ENCODE results near the gene CASP2. TPM values are rescaled to one million over a fixed set of nuclear protein-coding genes. Genes with fewer than 3 reads are reported as not detected.
"Not testable (repeated sequence)": the region's sequence is repeated elsewhere in the genome, so short reads cannot be mapped to it uniquely, and the experiment has no call there.

Gene CASP2
- total RNA-seq, 1 experiment from 2014 or later = 23.4 TPM

- H3K36me3 ChIP-seq (ENCODE audit: insufficient read depth, low read length) = no peaks in the 10 kb centered on the region
- H3K4me1 ChIP-seq (ENCODE audit: low read length) = peaks cover 19% of the 10 kb centered on the region
- no peaks in the 10 kb centered on the region for H3K79me2 ChIP-seq (ENCODE audit: low read length)
- H4K20me1 ChIP-seq (ENCODE audit: insufficient read depth, low read depth, low read length) = no peaks in the 10 kb centered on the region
- H3K27ac ChIP-seq (ENCODE audit: low read length) = no peak overlapping the region
- no peak overlapping the region for H3K9ac ChIP-seq (ENCODE audit: low read length)
- no peak for DNase-seq
- H3K4me3 ChIP-seq (ENCODE audit: low read length) = no peak overlapping the region
- no peak overlapping the region for H3K4me2 ChIP-seq (ENCODE audit: low read depth, low read length, poor library complexity, severe bottlenecking)
- no peak overlapping the region for H2AFZ ChIP-seq (ENCODE audit: low read length)
- H3K9me2 ChIP-seq (replicated peaks; ENCODE audit: insufficient read depth, low read length) = no peaks in the 10 kb centered on the region
- no peaks in the 10 kb centered on the region for H3K27me3 ChIP-seq (ENCODE audit: low read length)
- no peaks in the 10 kb centered on the region for H3K9me3 ChIP-seq (ENCODE audit: low read length)
These were observed 30.6 kb upstream of the CASP2 start for GRCh38 chr7:143257501-143257900.

DNA sequence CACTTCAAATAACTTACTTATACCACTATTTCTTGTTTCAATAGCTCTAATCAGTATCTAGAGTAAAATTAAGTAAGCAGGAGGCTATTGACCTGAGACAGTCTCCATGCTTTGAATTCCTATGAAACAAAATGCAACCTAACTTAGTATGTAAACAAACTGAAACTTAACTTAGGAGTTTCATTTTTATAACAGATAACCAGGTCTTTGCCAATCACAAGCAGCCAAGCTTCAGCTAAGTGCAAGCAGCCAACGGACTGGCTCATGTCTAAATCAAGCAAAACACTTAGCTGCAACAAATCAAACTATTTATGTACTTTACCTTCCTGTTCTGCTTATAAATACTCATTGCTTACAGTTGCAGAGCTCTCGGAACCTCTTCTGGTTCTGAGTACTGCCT, 29.3 kb upstream of the CASP2 start:
- Histone ChIP-seq H3K4me2 (ENCODE audit: low read depth, low read length, poor library complexity, severe bottlenecking) (no peak overlapping the region), H3K27me3 (ENCODE audit: low read length) (no peaks in the 10 kb centered on the region), H3K36me3 (ENCODE audit: insufficient read depth, low read length) (no peaks in the 10 kb centered on the region), H3K9me3 (ENCODE audit: low read length) (no peaks in the 10 kb centered on the region), H3K27ac (ENCODE audit: low read length) (no peak overlapping the region), H3K9me2 (replicated peaks; ENCODE audit: insufficient read depth, low read length) (no peaks in the 10 kb centered on the region), H2AFZ (ENCODE audit: low read length) (no peak overlapping the region), H4K20me1 (ENCODE audit: insufficient read depth, low read depth, low read length) (no peaks in the 10 kb centered on the region), H3K79me2 (ENCODE audit: low read length) (peaks cover 7% of the 10 kb centered on the region), H3K4me1 (ENCODE audit: low read length) (peaks cover 26% of the 10 kb centered on the region), H3K4me3 (ENCODE audit: low read length) (no peak overlapping the region), H3K9ac (ENCODE audit: low read length) (no peak overlapping the region)
- no peak for DNase-seq

GRCh38 chr7:143259765-143260164, 28.4 kb upstream of the CASP2 start:
- Histone ChIP-seq H2AFZ (ENCODE audit: low read length) (no peak overlapping the region), H3K4me1 (ENCODE audit: low read length) (peaks cover 35% of the 10 kb centered on the region)

GRCh38 chr7:143261901-143262300, 26.2 kb upstream of the CASP2 start:
- Histone ChIP-seq H3K4me1 (ENCODE audit: low read length) (peaks cover 34% of the 10 kb centered on the region), H3K9ac (ENCODE audit: low read length) (no peak overlapping the region), H3K9me2 (replicated peaks; ENCODE audit: insufficient read depth, low read length) (no peaks in the 10 kb centered on the region), H2AFZ (ENCODE audit: low read length) (no peak overlapping the region), H3K4me3 (ENCODE audit: low read length) (no peak overlapping the region), H3K4me2 (ENCODE audit: low read depth, low read length, poor library complexity, severe bottlenecking) (no peak overlapping the region), H3K9me3 (ENCODE audit: low read length) (no peaks in the 10 kb centered on the region), H3K27me3 (ENCODE audit: low read length) (no peaks in the 10 kb centered on the region), H3K27ac (ENCODE audit: low read length) (no peak overlapping the region), H3K79me2 (ENCODE audit: low read length) (peaks cover 15% of the 10 kb centered on the region), H4K20me1 (ENCODE audit: insufficient read depth, low read depth, low read length) (no peaks in the 10 kb centered on the region), H3K36me3 (ENCODE audit: insufficient read depth, low read length) (peaks cover 9% of the 10 kb centered on the region)
- DNase-seq = no peak

More at GRCh38 chr7:143259765-143260164, 28.4 kb upstream of the CASP2 start:
- H3K9ac ChIP-seq (ENCODE audit: low read length) = no peak overlapping the region
- no peak overlapping the region for H3K4me3 ChIP-seq (ENCODE audit: low read length)
- H3K27me3 ChIP-seq (ENCODE audit: low read length) = no peaks in the 10 kb centered on the region
- H3K4me2 ChIP-seq (ENCODE audit: low read depth, low read length, poor library complexity, severe bottlenecking) = no peak overlapping the region
- H4K20me1 ChIP-seq (ENCODE audit: insufficient read depth, low read depth, low read length) = no peaks in the 10 kb centered on the region
- H3K27ac ChIP-seq (ENCODE audit: low read length) = no peak overlapping the region
- H3K36me3 ChIP-seq (ENCODE audit: insufficient read depth, low read length) = no peaks in the 10 kb centered on the region
- no peaks in the 10 kb centered on the region for H3K9me3 ChIP-seq (ENCODE audit: low read length)
- H3K9me2 ChIP-seq (replicated peaks; ENCODE audit: insufficient read depth, low read length) = no peaks in the 10 kb centered on the region
- peaks cover 14% of the 10 kb centered on the region for H3K79me2 ChIP-seq (ENCODE audit: low read length)
- no peak for DNase-seq

- H2AFZ ChIP-seq (ENCODE audit: low read length) = peak within 1 kb of the TSS; percentile 98
- H4K20me1 ChIP-seq (ENCODE audit: insufficient read depth, low read depth, low read length) = no peaks in the 10 kb centered on the region
- no peaks in the 10 kb centered on the region for H3K27me3 ChIP-seq (ENCODE audit: low read length)
- H3K79me2 ChIP-seq (ENCODE audit: low read length) = peaks cover 15% of the 10 kb centered on the region
- DNase-seq = peak; percentile 91
- peak within 1 kb of the TSS; percentile 98 for H3K4me3 ChIP-seq (ENCODE audit: low read length)
- peak within 1 kb of the TSS; percentile 97 for H3K9ac ChIP-seq (ENCODE audit: low read length)
- H3K9me2 ChIP-seq (replicated peaks; ENCODE audit: insufficient read depth, low read length) = no peaks in the 10 kb centered on the region
- peaks cover 30% of the 10 kb centered on the region for H3K4me1 ChIP-seq (ENCODE audit: low read length)
- peak within 1 kb of the TSS; percentile 27; the same call in 1 of the 2 replicates for H3K27ac ChIP-seq (ENCODE audit: low read length)
- H3K9me3 ChIP-seq (ENCODE audit: low read length) = no peaks in the 10 kb centered on the region
- H3K4me2 ChIP-seq (ENCODE audit: low read depth, low read length, poor library complexity, severe bottlenecking) = peak within 1 kb of the TSS; percentile 74
- peaks cover 19% of the 10 kb centered on the region for H3K36me3 ChIP-seq (ENCODE audit: insufficient read depth, low read length)
These were observed 24.6 kb upstream of the CASP2 start, which contains the start of gene GSTK1 for GRCh38 chr7:143263266-143264195. Gene GSTK1 (plus strand): TSS chr7:143263441. CDS start chr7:143263514, 73 bp downstream.

- not testable (repeated sequence) for H3K27ac ChIP-seq (ENCODE audit: low read length); H4K20me1 ChIP-seq (ENCODE audit: insufficient read depth, low read depth, low read length); H3K9me3 ChIP-seq (ENCODE audit: low read length); H3K27me3 ChIP-seq (ENCODE audit: low read length); H3K9me2 ChIP-seq (replicated peaks; ENCODE audit: insufficient read depth, low read length); DNase-seq
- Histone ChIP-seq H3K4me3 (ENCODE audit: low read length) (peak overlapping the region; percentile 98), H3K4me2 (ENCODE audit: low read depth, low read length, poor library complexity, severe bottlenecking) (peak overlapping the region; percentile 74), H3K4me1 (ENCODE audit: low read length) (peaks cover 28% of the 10 kb centered on the region), H3K79me2 (ENCODE audit: low read length) (peaks cover 15% of the 10 kb centered on the region), H3K9ac (ENCODE audit: low read length) (peak overlapping the region; percentile 97), H2AFZ (ENCODE audit: low read length) (peak overlapping the region; percentile 98), H3K36me3 (ENCODE audit: insufficient read depth, low read length) (peaks cover 25% of the 10 kb centered on the region)
These were observed 24.0 kb upstream of the CASP2 start for GRCh38 chr7:143264196-143264568.

DNA sequence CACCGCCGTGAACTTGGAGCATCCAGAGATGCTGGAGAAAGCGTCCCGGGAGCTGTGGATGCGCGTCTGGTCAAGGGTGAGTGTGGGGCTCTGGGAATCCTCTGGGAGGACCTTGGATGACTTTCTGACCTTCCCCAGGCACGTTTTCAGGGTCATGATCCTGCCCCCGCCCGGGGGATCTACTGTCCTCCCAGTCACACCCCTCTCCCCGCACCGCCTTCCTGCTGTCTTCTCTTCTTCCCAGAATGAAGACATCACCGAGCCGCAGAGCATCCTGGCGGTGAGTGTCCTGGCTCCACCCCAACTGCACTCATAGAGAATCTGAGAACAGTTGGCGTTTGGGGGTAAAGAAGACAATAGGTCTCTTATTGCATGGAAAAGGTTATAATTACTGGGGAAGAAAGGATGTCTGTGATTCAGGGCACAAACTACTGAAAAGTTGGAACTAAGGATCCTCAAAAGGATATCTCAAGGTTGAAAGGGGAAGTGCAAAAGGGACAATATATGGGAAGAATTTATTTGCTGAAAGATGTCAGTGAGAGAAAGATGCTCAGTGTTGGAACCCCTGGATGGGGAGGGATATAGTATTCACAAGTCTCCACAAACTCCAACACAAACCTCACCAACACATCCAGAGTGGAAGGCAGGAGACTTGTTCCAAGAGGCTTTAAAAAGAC, 23.0 kb upstream of the CASP2 start:
- no peak for DNase-seq
- Histone ChIP-seq H3K36me3 (ENCODE audit: insufficient read depth, low read length) (peaks cover 28% of the 10 kb centered on the region), H4K20me1 (ENCODE audit: insufficient read depth, low read depth, low read length) (no peaks in the 10 kb centered on the region), H3K9me2 (replicated peaks; ENCODE audit: insufficient read depth, low read length) (no peaks in the 10 kb centered on the region), H3K79me2 (ENCODE audit: low read length) (peaks cover 15% of the 10 kb centered on the region), H3K4me3 (ENCODE audit: low read length) (peak overlapping the region; percentile 98; the same call in 1 of the 2 replicates), H3K9ac (ENCODE audit: low read length) (no peak overlapping the region), H3K4me1 (ENCODE audit: low read length) (peaks cover 20% of the 10 kb centered on the region), H3K4me2 (ENCODE audit: low read depth, low read length, poor library complexity, severe bottlenecking) (peak overlapping the region; percentile 74), H3K9me3 (ENCODE audit: low read length) (no peaks in the 10 kb centered on the region), H3K27ac (ENCODE audit: low read length) (no peak overlapping the region), H3K27me3 (ENCODE audit: low read length) (no peaks in the 10 kb centered on the region), H2AFZ (ENCODE audit: low read length) (no peak overlapping the region)

DNA sequence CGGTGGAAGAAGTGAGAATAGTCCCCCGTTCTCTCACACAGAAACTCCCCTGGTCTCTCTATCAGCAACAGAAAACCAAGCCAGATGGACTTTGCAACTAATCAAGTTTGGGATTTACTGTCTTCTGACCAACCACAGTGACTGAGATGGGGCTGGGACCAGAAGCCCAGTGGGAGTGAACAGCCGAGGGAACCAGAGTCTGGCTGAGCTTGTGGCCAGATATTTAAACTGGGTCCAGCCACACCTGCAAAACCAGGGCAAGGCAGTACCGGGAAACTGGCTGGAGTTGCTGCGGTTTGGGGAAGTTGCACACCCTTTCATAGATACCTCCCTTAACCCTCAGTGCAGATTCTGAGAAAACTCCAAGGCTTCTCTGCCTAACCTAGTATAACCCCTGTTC, 18.9 kb upstream of the CASP2 start:
- Histone ChIP-seq H3K4me3 (ENCODE audit: low read length) (no peak overlapping the region), H3K36me3 (ENCODE audit: insufficient read depth, low read length) (peaks cover 28% of the 10 kb centered on the region)

More for the DNA sequence above, 18.9 kb upstream of the CASP2 start:
- Histone ChIP-seq H3K27me3 (ENCODE audit: low read length) (no peaks in the 10 kb centered on the region), H3K9me3 (ENCODE audit: low read length) (no peaks in the 10 kb centered on the region), H3K4me1 (ENCODE audit: low read length) (peaks cover 9% of the 10 kb centered on the region), H3K79me2 (ENCODE audit: low read length) (peaks cover 5% of the 10 kb centered on the region; the same call in 1 of the 2 replicates), H3K4me2 (ENCODE audit: low read depth, low read length, poor library complexity, severe bottlenecking) (no peak overlapping the region), H4K20me1 (ENCODE audit: insufficient read depth, low read depth, low read length) (no peaks in the 10 kb centered on the region), H3K9me2 (replicated peaks; ENCODE audit: insufficient read depth, low read length) (no peaks in the 10 kb centered on the region), H2AFZ (ENCODE audit: low read length) (no peak overlapping the region), H3K9ac (ENCODE audit: low read length) (no peak overlapping the region), H3K27ac (ENCODE audit: low read length) (no peak overlapping the region)
- no peak for DNase-seq

Data from Karpas-422 (cell line).